HG03159 (cell line): ENCODE results near the gene PRPF4.
A peak's percentile ranks its signal among the peaks of the same experiment; 100 is the strongest.
"Not testable (repeated sequence)": the region's sequence is repeated elsewhere in the genome, so short reads cannot be mapped to it uniquely, and the experiment has no call there.

Experiments
- ATAC-seq: cut with Tn5 transposase; IDR thresholded peaks from one replicate; pipeline ENCODE4 v1.9.1; 2021; ENCODE audit warnings: mild to moderate bottlenecking, moderate library complexity; ENCODE audit not compliant: unreplicated experiment

PRPF4 gene

DNA sequence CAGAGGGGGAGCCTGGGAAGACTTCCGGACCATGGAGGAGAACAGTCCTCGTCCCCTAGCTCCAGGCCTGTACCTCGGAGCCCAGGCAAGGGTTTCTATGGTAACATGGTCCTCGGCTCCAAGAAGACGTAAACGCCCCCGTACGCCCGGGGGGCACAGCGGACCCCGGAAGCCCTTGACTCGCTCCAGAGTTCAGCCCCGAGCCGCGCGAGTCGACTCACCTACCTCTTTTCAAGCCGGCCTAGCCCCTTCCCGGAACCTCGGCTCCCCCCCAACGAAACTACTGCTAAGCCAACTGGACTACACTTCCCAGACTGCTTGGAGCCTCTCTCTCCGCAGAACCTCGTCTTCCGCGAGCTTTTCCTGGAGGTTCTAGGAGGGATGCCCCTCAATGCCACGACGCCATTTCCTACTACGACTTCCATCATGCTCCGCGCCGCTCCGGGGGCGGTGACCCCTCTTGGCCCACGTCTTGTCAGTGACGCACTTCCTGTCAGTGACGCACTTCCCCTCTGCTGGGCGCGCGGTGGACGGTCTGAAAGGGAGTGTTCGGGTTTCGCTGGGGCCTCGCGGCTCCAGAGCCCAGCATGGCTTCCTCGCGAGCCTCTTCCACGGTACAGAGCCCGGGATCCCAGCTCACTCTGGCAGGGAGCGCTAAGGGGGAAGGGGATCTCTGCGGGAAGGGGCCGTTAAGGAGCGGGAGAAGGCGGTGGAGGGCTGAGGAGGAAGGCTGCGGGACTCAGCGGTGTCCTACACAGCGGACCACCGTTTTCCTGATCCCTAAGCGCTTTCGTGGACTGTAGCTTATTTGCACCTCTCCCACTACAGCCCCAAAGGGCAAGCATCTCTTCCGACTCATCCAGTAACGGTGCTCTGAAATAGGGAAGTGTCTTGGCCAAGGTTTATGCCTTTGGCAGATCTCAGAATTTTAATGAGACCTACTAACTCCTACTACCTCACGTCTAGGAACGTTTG is at the start of gene PRPF4, which contains the start of gene CDC26:
TSS of gene PRPF4 (plus strand) at position 502 of the 975 bp plus-strand sequence. CDS start at position 588, 86 bp downstream.
TSS of gene CDC26 (minus strand) at position 416 of the 975 bp plus-strand sequence. CDS start 3,065 bp downstream, outside the sequence.
- ATAC-seq: peak; percentile 98

DNA sequence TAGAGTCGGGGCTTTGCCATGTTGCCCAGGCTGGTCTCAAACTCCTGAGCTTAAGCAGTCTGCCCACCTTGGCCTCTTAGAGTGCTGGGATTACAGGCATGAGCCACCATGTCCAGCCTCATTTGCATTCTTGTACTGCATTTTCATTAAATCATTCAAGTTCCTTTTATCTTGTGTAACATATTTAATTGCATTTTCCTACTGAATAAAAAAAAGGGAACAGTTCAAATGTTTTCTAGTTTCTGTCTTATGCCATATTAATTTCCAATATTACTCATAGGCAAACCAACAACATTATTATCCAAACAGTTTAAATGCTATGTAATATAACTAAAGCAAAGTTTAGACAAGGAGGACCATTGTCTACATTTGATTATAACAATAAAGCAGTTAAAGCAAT is 48.0 kb upstream of the PRPF4 start:
- ATAC-seq: no peak

GRCh38 chr9:113228130-113228665 is 47.3 kb upstream of the PRPF4 start:
- ATAC-seq: no peak

GRCh38 chr9:113231701-113232100 is 43.8 kb upstream of the PRPF4 start:
- ATAC-seq: no peak

DNA sequence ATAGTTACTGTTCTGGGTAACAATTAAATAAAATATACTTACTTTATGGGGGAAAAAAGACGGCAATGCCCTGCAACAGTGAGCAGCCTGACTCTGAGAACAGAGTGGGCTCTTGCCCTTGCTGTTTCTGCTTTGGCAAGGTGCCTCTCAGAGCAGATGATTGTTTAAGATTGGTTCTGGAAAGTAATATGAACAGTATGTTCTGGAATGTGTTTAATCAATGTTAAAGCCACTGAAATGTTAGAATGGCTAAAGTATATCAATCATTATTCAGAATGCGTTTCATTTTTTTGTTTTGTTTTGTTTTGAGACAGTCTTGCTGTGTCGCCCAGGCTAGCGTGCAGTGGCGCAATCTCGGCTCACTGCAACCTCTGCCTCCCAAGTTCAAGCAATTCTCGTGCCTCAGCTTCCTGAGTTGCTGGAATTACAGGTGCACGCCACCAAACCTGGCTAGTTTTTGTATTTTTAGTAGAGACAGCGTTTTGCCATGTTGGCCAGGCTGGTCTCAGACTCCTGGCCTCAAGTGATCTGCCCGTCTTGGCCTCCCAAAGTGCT is 39.7 kb upstream of the PRPF4 start:
- ATAC-seq: not testable (repeated sequence)

DNA sequence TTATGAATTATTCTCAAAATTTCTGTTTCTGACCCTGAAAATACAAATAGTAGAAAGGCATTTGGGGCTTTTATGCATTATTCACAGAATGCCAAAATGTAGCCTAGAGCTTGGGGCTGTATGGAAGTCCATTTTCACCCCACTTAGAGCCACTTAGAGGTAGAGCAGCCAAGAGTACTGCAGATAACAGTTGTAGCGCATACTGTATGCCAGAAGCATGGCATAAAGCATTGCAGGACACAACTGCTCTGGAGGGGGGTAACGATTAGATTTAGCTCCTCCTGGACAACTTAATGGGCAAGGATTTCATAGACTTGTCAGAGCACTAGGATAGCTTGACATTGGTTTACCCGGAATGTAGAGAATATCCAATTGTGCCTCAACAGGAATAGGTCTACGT is 38.4 kb upstream of the PRPF4 start:
- ATAC-seq: no peak

DNA sequence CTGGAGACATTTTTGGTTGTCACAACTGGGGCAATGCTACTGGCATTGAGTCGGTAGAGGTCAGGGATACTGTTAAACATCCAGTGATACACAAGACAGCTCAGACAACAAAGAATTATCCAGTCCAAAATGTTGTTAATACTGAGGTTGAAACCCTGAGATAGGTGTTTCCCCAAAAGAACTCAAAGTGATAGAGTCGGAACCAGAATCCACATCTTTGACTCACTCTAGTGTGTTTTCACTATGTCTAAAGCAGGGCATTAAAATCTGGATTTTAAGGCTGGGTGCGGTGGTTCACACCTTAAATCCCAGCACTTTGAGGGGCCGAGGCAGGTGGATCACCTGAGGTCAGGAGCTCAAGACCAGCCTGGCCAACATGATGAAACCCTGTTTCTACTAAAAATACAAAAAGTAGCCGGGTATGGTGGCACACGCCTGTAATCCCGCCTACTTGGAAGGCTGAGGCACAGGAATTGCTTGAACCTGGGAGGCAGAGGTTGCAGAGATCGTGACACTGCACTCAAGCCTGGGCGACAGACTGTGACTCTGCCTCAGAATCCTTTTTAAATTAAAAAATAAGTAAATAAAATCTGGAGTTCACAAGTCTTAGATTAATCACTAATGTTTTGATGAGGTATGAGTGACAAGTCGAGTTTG is 37.1 kb upstream of the PRPF4 start:
- ATAC-seq: no peak

GRCh38 chr9:113238859-113239232 is 36.6 kb upstream of the PRPF4 start:
- ATAC-seq: no peak

GRCh38 chr9:113241161-113241560 is 34.3 kb upstream of the PRPF4 start:
- ATAC-seq: no peak

- no peak for ATAC-seq
Observed at GRCh38 chr9:113244556-113244955, 30.9 kb upstream of the PRPF4 start.

DNA sequence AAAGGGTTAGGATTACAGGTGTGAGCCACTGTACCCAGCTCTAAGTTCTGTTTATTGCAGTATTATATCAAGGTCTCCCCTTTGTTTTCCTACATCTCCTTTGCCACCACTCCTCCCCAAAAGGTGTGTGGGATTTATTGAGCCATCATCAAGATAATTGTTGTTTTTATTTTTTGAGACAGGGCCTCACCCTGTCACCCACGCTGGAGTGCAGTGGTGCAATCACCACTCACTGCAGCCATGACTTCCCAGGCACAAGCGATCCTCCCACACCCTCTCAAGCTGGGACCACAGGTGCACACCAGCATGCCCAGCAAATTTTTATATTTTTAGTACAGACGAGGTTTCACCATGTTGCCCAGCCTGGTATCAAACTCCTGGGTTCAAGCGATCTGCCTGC is 29.6 kb upstream of the PRPF4 start:
- no peak for ATAC-seq

DNA sequence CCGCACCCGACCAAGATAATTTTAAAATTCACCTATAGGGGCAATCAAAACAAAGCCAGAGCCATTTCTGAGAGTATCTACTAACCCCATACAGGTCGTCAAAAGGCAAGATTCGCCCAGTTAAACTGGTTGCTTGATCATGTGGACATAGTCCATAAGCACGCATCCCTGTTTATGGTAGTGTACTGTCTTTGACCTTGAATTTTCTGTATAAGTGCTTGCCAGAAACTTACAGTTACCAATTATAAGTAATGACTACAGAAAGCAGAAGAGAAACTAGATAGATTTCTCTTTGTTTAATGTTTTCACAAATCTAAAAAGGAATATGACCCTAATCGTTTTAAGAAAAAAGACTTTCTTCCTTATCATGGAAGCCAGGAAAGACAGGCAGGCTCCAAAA is 28.5 kb upstream of the PRPF4 start:
- no peak for ATAC-seq

- ATAC-seq: no peak
Observed at GRCh38 chr9:113247640-113248039, 27.8 kb upstream of the PRPF4 start.

DNA sequence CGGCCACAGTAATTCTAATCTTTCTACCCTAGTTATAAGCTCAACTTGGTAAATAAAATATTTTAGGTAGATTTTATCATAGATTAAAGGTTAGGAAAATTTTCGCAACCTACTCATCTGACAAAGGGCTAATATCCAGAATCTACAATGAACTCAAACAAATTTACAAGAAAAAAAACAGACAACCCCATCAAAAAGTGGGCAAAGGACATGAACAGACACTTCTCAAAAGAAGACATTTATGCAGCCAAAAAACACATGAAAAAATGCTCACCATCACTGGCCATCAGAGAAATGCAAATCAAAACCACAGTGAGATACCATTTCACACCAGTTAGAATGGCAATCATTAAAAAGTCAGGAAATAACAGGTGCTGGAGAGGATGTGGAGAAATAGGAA is 25.8 kb upstream of the PRPF4 start:
- ATAC-seq: not testable (repeated sequence)

DNA sequence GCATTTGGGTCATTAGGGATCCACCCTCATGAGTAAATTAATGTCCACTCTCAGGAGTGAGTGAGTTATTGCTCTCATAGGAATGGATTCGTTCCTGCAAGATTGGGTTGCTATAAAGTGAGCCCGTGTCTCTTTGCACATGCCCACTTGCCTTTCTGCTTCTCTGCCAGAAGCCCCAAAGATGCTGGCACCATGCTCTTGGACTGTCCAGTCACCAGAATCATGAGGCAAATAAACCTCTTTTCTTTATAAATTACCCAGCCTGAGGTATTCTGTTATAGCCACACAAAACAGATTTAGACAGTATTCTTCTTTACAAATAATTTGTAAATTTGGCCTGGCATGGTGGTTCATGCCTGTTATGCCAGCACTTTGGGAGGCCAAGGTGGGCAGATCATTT is 24.7 kb upstream of the PRPF4 start:
- ATAC-seq: no peak

DNA sequence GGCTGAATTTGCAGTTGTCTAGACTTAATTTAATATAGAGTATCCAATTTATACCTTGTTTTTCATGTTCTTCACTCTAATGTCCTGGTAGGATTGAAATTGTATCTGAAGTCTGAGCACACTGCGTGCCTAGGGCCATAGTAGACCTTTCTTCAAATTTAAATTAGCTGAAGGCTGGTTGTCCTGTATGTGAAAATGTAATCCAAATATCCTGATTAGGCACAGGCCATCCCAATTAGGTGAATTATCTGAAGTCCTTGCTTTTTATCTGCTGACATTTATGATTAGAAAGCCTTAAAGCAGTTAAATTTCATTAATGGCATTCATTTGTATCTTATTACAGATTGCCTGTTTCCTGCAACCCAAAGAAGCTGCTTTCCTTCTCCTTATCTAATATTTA is 20.5 kb upstream of the PRPF4 start:
- ATAC-seq: no peak

DNA sequence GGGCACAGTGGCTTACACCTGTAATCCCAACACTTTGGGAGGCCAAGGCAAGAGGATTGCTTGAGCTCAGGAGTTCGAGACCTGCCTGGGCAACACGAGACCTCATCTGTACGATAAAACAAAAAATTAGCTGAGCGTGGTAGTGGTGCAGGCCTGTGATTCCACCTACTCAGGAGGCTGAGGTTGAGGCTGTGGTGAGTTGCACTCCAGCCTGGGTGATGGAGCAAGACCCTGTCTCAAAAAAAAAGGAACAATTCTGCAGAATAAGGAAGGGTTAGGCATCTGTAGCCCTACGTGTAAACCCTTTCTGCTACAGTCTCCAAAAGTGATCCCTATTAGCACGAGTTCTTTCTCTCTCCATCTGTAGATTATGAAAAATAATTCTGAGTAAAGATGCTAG is 20.0 kb upstream of the PRPF4 start:
- no peak for ATAC-seq

DNA sequence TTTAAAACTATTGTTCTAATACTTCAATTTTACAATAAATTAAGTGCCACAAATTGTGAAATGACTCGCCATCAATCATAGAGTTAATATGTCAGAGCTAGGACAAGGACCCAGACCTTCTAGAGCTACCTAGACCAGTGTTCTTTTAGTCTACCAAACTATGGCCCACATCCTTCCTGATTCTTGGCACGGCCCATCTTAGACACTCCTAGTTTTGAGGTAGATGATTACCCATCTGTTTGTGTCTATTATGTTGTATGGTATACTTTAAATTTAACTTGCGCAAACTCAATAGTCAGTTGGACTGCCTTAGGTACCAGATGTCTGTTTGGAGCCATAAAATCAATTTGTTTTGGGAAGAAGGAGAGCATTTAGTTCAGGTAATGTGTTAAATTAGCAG is 17.6 kb upstream of the PRPF4 start:
- no peak for ATAC-seq

- no peak for ATAC-seq
Observed at GRCh38 chr9:113258282-113258681, 17.2 kb upstream of the PRPF4 start.

GRCh38 chr9:113261917-113262671 is 13.4 kb upstream of the PRPF4 start:
- ATAC-seq: no peak

DNA sequence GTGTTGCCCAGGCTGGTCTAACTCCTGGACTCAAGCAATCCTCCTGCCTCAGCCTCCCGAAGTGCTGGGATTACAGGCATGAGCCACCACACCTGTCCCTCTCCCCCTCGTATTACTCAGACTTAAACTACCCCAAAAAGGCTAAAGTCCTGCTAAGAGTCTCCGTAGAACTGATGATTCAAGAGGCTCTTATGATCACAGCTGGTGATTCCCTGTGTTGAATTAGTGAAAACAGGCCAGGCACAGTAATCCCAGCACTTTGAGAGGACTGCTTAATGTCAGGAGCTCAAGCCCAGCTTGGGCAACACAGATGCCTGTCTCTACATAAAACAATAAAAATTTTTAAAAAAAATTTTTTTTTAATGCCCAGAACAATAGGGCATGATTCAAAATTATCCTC is 9.3 kb upstream of the PRPF4 start:
- no peak for ATAC-seq
